Thyroid gland (tissue), 4 donors: Measurements from ENCODE around the gene PPP3R2. TPM values are rescaled to one million over a fixed set of nuclear protein-coding genes. Genes with fewer than 3 reads are reported as not detected.

Experiments used
- DNase-seq, 2 donors: peaks; one replicate each; pipeline ENCODE4 v3.0.0-alpha.2; 2019
- H3K27ac ChIP-seq, 3 donors: fragments of 200-600 bp; sonication (generic); 1 replicate in 2 of 3; 2 replicates in 1 of 3; pipeline ENCODE4 v1.5.1; 2016 to 2019; ENCODE audit warnings: mild to moderate bottlenecking in 1 of 3, moderate library complexity in 1 of 3
- H3K27me3 ChIP-seq: fragments of 200-600 bp; sonication (generic); one replicate; pipeline ENCODE4 v1.5.1; 2019
- H3K36me3 ChIP-seq, 2 donors: fragments of 200-600 bp; sonication (generic); one replicate each; pipeline ENCODE4 v1.5.1; 2016 to 2019
- H3K4me1 ChIP-seq, 2 donors: fragments of 200-600 bp; sonication (generic); one replicate each; pipeline ENCODE4 v1.5.1; 2017 to 2019
- H3K4me3 ChIP-seq, 3 donors: fragments of 200-600 bp; sonication (generic); replicated peaks in 1 of 3; 1 replicate in 2 of 3; 2 replicates in 1 of 3; pipeline ENCODE4 v1.5.1; 2016; ENCODE audit warnings: mild to moderate bottlenecking in 1 of 3
- H3K9me3 ChIP-seq: fragments of 200-600 bp; sonication (generic); one replicate; pipeline ENCODE4 v1.5.1; 2017
- POLR2A ChIP-seq, 2 donors: fragments of 450-650 bp; IDR thresholded peaks; one replicate each; pipeline ENCODE4 v1.6.1; 2017; ENCODE audit warnings: antibody characterized with exemption in 2 of 2, mild to moderate bottlenecking in 2 of 2, moderate library complexity in 1 of 2
- WGBS, 2 donors: methylation state at CpG; one replicate each; pipeline ENCODE4 v1.1.5; 2017; 5-methylcytosine and 5-hydroxymethylcytosine counted together
- intact Hi-C: fragments of 100-400 bp; cut with DNase I; formaldehyde crosslinking; loops from one replicate; pipeline ENCODE4 v1.15.1; 2023
- total RNA-seq, 4 donors: library from RNA; depleted of rRNA; stranded (reverse); fragments of >200 nt; gene quantifications; one replicate each; pipeline ENCODE4 v1.2.3, GENCODE V29; 2016
- TF ChIP-seq, protein P1 (sequence below), 6 experiments: fragments of 200-600 bp in 3 of 6; fragments of 450-650 bp in 3 of 6; sonication (generic) in 3 of 6; IDR thresholded peaks; one replicate each; pipeline ENCODE4 v1.5.1; 2016 to 2019; ENCODE audit warnings: antibody characterized with exemption in 6 of 6, mild to moderate bottlenecking in 2 of 6, inconsistent platforms in 1 of 6, moderate library complexity in 1 of 6

The PPP3R2 gene
- total RNA-seq, 4 donors from 2014 or later, result 0.27 TPM; not detected in 3

DNA sequence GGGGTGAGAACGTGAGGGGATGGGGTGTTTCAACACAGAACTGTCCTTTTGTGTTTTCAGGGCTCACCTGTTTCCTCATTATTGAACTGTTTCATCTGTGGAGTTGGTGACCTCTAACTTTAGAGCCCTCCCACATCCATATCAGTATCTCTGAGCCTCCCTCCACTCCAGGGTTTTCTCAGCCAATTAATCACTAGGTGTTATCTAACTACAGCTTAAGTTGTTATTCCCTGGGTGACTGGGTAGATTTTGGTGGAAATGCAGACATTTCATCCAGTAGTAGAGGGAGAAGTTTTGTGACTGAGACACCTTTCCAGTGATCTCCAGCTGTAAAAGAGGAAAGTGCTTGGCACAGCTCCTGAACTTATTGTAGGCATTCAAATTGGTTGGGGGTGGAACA, 23.7 kb downstream of the PPP3R2 start:
- Histone ChIP-seq H3K27me3 (no peaks in the 10 kb centered on the region), H3K4me1 (no peaks in the 10 kb centered on the region), H3K9me3 (no peaks in the 10 kb centered on the region), H3K4me3 (no peak overlapping the region), H3K36me3 (peaks cover 0 to 18% of the 10 kb centered on the region in 2 donors), H3K27ac (no peak overlapping the region)
- TF ChIP-seq, protein P1, sequence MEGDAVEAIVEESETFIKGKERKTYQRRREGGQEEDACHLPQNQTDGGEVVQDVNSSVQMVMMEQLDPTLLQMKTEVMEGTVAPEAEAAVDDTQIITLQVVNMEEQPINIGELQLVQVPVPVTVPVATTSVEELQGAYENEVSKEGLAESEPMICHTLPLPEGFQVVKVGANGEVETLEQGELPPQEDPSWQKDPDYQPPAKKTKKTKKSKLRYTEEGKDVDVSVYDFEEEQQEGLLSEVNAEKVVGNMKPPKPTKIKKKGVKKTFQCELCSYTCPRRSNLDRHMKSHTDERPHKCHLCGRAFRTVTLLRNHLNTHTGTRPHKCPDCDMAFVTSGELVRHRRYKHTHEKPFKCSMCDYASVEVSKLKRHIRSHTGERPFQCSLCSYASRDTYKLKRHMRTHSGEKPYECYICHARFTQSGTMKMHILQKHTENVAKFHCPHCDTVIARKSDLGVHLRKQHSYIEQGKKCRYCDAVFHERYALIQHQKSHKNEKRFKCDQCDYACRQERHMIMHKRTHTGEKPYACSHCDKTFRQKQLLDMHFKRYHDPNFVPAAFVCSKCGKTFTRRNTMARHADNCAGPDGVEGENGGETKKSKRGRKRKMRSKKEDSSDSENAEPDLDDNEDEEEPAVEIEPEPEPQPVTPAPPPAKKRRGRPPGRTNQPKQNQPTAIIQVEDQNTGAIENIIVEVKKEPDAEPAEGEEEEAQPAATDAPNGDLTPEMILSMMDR (IDR thresholded peaks at IDR 0.05), result no peak
- TF ChIP-seq POLR2A (IDR thresholded peaks at IDR 0.05), result no peak
- no peak for DNase-seq
- intact Hi-C loops, result no loop called here
- WGBS, 2 donors, result 83 to 92% methylated on average over 1 of the region's 1 CpG

DNA sequence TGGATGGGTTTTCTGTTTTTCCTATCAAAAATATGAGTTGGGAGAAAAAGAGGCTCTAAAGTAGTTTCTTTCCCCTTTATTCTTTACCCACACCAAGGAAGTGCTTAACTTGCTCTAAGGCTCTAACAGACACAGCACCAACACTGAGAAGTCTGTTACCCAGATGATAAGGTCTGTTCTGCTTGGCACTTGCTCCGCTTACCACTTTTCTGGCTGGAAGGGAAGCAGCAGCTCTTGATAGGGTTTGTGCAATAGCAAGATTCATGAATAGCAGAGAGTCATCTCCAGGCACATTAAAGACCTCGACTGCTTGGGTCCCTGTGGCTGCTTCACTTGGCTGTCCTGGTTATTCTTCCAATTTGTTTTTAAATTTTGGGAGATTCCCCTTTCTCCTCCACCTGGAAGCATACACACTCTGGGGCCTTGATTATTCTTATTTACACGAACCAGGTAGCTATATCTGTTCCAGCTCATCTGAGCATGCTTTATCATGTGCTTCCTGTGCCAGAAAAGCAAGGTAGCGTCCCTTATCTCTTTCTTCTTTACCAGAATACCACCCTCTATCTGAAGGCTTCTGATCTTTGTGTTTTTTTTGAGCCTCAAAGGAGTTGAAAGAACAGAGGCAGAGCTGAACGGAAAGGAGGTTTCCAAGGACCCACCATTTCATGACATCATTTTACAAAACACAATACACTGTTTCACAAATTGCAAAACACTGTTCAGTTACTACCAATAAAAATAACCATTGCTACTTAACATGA, 24.8 kb downstream of the PPP3R2 start:
- Histone ChIP-seq H3K4me3 (no peak overlapping the region), H3K9me3 (no peaks in the 10 kb centered on the region), H3K4me1 (no peaks in the 10 kb centered on the region), H3K36me3 (peaks cover 0 to 26% of the 10 kb centered on the region in 2 donors), H3K27me3 (no peaks in the 10 kb centered on the region), H3K27ac (no peak overlapping the region)
- intact Hi-C loops, result no loop called here
- TF ChIP-seq, protein P1 (IDR thresholded peaks at IDR 0.05), result no peak
- TF ChIP-seq POLR2A (IDR thresholded peaks at IDR 0.05), result no peak
- no peak for DNase-seq
- 90 to 93% methylated on average over 5 of the region's 5 CpGs for WGBS, 2 donors

DNA sequence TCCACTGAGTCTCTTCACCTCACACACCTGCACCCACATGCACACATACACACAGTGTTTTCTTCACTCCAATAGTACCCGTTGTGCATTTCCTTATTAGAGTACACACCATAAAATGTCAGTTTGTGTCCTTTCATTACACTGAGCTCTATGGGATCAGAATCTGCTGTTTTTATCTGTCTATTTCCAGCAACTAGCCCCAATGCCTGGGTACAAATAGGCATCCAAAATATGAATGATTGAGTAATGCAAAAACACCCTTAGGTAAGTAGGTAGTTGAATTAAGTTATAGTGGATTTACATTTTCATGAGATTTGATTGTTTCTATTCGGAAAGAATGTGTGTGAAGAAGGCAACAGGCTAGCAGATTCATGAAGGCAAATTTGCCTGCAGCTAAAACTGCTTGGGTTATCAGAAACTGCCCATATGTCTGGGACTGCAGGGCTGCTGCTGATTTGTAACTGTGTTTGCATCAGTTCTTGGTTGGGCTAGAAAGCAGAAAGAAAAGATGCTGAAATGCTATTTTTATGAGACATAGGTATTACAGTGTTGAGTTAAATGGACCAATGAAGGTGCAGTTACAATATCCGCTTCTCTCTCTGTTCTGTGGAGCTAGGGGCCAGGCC, 26.9 kb downstream of the PPP3R2 start:
- Histone ChIP-seq H3K4me3 (no peak overlapping the region), H3K36me3 (peaks cover 7 to 31% of the 10 kb centered on the region in 2 donors), H3K27me3 (no peaks in the 10 kb centered on the region), H3K9me3 (no peaks in the 10 kb centered on the region), H3K27ac (no peak overlapping the region), H3K4me1 (no peaks in the 10 kb centered on the region)
- TF ChIP-seq, protein P1 (IDR thresholded peaks at IDR 0.05), result no peak
- no peak for TF ChIP-seq POLR2A (IDR thresholded peaks at IDR 0.05)
- WGBS, 2 donors, result 94 to 98% methylated on average over 3 of the region's 3 CpGs
- no peak for DNase-seq
- intact Hi-C loops, result no loop called here

DNA sequence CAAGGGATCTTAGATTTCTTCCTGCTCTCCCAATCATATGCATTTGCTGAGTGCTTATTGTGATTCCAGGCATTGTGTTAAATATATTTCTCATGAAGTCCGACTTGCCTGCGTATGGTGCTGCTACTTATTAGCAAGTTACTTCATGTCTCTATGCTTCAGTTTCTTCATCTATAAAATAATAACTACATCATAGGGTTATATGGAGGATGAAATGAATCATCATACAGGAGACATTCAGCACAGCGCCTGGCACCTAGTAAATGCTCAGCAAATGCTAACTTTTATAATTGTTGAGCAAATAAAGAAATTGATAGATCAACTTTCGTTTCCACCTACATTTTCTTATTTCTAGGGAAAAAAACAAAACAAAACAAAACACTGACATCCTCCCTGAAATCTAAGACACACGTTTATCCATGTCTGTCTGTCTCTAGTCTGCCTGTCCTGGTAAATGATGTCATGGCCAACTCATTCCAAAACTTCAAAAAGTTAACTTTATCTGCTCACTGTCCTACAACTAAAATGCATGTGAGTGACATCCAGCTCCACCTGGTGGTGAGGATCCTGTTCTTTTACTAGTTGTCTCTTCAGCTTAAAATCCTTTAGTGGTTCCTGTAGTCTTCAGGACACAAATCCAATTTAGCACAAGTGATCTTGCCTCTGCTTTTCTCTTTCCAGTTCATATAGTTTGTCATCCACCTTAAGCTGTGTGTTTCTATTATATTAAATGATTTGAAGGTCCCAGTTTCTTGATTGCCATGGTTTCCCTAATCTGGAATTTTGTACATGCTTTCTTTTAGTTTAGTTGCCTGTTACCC, 27.7 kb downstream of the PPP3R2 start:
- Histone ChIP-seq H3K4me3 (no peak overlapping the region), H3K27ac (no peak overlapping the region), H3K36me3 (peaks cover 15 to 38% of the 10 kb centered on the region in 2 donors), H3K4me1 (no peaks in the 10 kb centered on the region), H3K9me3 (no peaks in the 10 kb centered on the region), H3K27me3 (no peaks in the 10 kb centered on the region)
- intact Hi-C loops, result no loop called here
- 87 to 91% methylated on average over 5 of the region's 5 CpGs for WGBS, 2 donors
- TF ChIP-seq POLR2A (IDR thresholded peaks at IDR 0.05), result no peak
- TF ChIP-seq, protein P1 (IDR thresholded peaks at IDR 0.05), result peak in 1 of 6 experiments; percentile 16
- no peak for DNase-seq
